Measurements from ENCODE around the gene MRPL42.
"Not testable (repeated sequence)": the region's sequence is repeated elsewhere in the genome, so short reads cannot be mapped to it uniquely, and the experiment has no call there.

MRPL42 gene

GRCh38 chr12:93547778-93548177 lies 80.5 kb downstream of the MRPL42 start:
- no peak for DNase-seq (ENCODE audit: low read depth)

GRCh38 chr12:93549174-93549573 lies 81.9 kb downstream of the MRPL42 start:
- no peak for DNase-seq (ENCODE audit: low read depth)

GRCh38 chr12:93550748-93551611 lies 83.7 kb downstream of the MRPL42 start:
- DNase-seq (ENCODE audit: low read depth): no peak

GRCh38 chr12:93552427-93552826 lies 85.1 kb downstream of the MRPL42 start:
- no peak for DNase-seq (ENCODE audit: low read depth)

GRCh38 chr12:93557879-93558278 lies 90.6 kb downstream of the MRPL42 start:
- not testable (repeated sequence) for DNase-seq (ENCODE audit: low read depth)

- not testable (repeated sequence) for DNase-seq (ENCODE audit: low read depth)
Observed at GRCh38 chr12:93558685-93559084, 91.4 kb downstream of the MRPL42 start.

DNA sequence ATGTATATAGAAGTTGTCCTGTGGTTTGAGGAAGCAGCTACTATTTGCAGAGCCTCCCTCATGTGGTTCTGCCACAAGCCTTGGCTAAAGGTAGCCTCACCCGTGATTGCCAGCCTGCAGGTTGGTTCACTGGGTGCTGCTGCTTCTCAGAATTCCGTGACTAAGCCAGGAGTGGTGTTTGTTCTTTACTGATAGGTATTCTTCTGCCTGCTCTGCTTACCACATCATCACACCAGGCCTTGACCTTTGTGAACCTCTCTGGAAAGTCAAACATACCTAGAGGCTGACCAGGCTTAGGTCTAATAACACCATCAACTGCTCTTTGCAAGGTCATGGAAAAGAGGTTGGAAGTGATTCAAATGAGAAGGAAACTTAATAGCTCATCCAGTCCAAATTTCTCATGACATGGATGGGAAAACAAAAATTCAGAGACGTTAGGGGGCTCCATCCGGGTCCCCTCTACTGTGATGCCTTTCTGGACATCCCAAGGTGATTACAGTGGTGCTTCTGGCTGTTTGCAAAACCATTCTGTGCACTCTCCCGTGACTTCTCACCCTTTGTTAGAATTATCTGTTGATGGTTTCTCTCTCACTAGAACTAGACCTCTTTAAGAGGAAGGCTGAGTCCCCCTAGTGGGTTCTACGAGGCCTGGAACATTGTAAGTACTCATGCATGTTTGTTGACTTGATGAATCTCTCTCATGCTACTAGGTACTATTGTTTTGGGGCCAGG lies 96.7 kb downstream of the MRPL42 start:
- no peak for DNase-seq (ENCODE audit: low read depth)

DNA sequence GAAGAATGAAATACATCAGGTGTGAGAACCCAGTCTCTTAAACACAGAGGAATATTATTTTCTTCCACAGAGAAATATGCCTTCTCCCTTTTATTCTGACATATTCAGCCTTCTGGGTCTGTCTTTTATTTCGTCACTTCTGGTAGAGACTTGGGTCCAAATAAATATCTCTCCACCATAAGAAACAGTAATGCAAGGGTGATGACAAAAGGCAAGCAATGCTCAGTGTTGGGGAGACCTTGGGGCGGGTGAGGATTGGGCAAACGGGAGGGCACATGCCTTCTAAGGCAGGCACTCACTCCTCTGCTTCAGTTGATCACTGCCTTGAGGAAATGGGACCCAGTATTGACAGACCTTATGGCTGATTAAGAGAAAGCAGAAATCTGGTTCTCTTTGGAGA lies 98.4 kb downstream of the MRPL42 start:
- DNase-seq (ENCODE audit: low read depth): no peak
